Stimulated activated CD8-positive, alpha-beta memory T cell treated with anti-CD3 and anti-CD28 coated beads, Interleukin-15, amount 100 ng/mL, for 48 hours (primary cell): ENCODE data around the gene DENND1A.
"Not testable (repeated sequence)": the region's sequence is repeated elsewhere in the genome, so short reads cannot be mapped to it uniquely, and the experiment has no call there.

Experiments
- DNase-seq, 2 donors: peaks; one replicate each; pipeline ENCODE4 v3.0.0-alpha.2; 2020; ENCODE audit warnings: low read depth in 2 of 2

Gene DENND1A

DNA sequence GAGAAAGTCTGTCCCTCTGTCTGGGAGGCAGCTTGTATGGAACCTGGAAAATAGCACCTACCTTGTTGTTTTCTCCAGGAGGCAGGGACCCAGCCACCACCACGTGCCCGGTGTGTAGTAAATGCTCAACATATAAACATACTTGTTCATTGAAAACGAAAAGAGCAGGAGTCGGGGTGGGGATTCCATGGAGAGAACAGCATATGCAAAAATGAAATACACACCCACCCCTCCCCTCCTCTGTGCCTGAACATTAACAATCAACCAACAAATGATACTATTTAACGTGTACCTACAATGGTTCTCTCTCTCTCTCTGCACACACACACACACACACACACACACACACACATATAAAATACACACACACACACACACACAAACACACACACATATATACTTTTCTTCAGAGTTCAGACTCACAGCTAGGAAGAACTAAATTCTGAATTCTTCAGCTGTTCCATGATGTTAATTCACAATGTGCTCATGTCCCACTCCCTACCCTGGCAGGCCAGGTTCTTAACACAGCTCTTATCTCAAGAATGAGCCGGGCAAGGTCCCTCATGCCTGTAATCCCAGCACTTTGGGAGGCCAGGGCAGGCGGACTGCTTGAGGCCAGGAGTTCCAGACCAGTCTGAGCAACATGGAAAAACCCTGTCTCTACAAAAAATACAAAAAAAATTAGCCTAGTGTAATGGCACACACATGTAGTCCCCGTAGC lies 16.3 kb upstream of the DENND1A start:
- DNase-seq, result no peak

DNA sequence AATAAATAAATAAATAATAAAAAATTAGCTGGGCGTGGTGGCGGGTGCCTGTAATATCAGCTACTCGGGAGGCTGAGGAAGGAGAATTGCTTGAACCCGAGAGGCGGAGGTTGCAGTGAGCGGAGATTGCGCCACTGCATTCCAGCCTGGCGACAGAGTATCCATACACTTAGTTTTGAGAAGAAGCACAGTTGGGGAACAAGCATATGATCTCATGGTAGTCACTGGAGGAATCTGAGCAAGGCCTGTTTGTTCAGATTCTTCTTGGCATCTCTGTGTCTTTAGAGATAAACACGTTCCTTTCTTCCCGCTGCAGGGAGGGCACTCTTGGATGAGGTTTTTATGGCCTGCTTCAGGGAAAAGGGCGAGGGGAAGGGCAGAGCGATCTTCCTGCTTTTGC lies 15.6 kb upstream of the DENND1A start:
- DNase-seq, result no peak

DNA sequence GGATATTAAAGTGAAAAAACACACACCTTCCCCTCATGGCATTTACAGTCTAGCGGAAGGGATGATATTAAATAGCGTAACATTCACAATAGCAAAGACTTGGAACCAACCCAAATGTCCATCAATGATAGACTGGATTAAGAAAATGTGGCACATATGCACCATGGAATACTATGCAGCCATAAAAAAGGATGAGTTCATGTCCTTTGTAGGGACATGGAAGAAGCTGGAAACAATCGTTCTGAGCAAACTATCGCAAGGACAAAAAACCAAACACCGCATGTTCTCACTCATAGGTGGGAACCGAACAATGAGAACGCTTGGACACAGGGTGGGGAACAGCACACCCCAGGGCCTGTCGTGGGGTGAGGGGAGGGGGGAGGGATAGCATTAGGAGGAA lies 14.5 kb upstream of the DENND1A start:
- not testable (repeated sequence) for DNase-seq

DNA sequence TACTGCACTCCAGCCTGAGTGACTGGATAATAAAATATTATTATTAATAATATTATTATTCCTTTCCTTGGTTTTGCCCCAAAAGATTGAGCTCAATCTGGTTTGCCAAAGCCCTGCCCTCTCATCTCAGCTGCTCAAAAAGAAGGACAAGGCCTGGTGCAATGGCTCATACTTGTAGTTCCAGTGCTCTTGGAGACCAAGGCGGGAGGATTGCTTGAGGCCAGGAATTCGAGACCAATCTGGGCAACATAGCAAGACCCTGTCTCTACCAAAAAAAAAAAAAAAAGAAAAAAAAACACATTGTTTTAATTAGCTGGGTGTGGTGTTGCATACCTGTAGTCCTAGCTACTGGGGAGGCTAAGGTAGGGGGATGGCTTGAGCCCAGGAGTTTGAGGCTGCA lies 13.7 kb upstream of the DENND1A start:
- DNase-seq, result no peak

DNA sequence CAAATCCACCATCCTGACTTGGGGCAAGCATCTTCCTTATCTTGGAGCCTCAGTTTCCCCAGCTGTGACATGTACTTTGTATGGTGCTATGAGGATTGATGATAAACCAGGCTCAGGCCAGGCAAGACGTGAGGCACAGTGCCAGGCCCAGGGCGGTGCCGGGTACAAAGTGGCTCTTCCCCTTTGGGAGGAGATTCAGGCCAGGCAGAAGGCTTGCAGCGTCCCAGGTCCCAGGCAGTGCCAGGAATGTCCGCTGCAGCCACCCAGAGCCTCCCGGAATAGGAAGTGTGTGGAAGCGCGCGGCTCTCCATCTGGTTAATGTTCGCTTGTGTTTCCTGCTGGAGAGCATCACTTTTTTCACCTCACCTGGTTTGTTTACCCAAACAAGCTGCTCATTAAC lies 12.6 kb upstream of the DENND1A start:
- no peak for DNase-seq

DNA sequence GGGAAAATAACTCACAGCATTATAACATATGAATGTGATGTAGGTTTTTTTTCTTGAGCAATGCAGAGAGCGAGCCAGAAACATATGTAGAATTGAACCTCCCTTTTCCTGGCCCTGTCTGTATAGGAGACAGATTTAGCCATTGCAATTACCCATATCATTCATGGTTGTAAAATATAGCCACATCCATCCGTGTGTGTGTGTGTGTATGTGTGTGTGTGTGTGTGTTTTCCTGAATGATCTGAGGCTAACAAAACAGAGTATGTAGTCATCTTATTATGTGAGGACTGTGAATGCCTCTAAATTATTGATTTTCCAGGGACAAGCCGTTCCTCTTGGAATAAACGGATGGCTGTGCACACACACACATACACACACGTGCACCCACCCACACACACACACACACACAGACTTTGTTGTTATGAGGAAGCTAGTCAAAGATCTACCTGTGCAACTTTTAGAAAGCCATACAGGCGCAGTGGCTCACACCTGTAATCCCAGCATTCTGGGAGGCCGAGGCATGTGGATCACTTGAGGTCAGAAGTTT lies 11.7 kb upstream of the DENND1A start:
- no peak for DNase-seq

DNA sequence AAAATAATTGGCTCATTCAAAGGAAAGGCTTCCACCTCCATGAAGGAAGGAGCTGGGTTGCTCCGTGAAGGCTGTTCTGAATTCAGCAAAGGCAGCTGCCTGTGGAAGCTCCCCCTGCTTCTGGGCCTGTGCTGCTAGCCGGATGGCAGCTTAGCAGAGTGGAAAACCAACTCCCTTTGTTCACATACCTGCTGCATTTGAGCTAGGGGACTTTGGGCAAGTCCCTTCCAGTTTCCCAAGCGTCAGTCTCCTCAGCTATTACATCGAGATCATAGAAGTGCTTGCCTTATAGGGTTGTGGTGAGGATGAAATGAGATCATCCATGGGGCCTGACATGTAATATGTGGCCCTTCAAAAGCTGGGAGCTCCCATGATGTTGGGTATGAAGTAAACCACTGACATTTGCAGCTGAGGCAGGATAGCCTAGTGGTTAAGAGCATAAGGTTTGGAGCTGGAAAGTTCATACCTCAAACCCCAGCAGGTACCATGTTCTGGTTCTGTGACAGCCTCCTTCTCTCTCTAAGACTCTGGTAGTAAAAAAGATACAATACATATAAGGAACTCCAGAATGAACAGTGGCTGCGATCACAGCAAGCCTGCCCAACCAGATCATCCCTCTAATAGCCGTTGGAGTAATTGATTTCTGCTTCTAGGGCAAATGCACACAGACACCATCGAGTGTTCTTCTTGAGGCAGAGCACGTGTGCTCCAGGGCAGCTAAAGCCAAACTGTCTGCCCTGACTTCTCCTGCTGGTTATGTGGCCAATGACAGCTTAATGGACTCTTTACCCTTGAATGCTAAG lies 11.0 kb upstream of the DENND1A start:
- DNase-seq, result no peak

DNA sequence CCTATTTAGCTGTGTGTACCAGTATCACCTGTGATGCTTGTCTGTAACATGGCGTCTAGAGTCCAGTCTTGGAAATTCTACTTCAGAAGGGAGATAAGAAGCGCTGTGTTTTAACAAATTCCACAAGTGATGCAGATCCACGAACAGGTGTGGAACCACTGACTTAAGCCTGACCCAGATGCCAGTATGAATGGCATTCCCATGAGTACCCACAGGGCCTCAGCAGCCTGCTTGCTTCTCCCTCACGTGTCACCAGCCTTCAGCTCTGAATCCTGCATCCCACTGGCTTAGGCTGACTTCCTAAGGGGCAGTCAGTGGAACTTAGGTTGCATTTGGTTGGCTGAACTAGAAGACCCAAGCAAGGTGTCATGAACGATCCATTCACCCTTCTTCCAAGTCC lies 8.5 kb upstream of the DENND1A start:
- DNase-seq, result no peak

DNA sequence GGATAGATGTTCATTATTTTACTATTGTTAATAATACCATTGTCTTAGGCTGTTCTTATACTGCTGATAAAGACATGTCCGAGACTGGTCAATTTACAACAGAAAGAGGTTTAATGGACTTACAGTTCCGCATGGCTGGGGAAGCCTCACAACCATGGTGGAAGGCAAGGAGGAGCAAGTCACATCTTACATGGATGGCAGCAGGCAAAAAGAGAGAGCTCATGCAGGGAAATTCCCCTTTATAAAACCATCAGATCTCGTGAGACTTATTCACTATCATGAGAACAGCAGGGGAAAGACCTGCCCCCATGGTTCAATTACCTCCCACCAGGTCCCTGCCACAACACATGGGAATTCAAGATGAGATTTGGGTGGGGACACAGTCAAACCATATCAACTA lies 6.6 kb upstream of the DENND1A start:
- DNase-seq, result not testable (repeated sequence)

DNA sequence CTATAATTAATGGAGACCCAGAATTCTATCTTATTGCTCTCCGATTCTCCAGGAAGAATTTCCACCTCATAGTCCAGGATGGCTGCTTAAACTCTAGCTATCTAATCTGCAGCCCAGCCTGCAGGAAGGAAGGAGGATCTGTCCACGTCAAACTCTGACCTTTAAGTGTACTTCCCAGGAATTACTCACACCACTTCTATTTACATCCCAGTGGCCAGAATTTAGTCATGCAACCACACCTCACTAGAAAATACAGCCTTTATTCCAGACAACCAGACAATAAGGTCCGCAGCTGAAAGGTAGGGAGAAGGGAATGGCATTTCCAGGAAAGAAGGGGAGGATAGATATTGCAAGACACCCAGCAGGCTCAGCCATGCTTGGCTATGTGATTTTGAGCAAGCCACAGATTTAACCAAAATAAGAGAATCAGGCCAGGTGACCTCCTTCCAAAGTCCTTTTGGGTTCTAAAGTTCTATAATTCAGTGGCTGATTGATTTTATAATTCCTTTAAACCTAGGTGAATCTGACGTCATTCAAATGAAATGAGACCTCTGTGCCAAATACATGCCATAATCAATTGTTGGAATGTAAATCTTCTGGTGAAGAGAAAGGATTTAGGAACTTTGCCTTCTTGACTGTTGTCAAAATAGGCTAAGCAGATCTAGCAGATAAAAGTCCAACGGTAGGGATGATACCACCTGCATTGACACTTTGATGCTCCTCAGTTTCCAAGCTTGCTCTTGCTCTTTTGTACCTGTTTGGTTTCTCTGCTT lies 3.7 kb upstream of the DENND1A start:
- no peak for DNase-seq

DNA sequence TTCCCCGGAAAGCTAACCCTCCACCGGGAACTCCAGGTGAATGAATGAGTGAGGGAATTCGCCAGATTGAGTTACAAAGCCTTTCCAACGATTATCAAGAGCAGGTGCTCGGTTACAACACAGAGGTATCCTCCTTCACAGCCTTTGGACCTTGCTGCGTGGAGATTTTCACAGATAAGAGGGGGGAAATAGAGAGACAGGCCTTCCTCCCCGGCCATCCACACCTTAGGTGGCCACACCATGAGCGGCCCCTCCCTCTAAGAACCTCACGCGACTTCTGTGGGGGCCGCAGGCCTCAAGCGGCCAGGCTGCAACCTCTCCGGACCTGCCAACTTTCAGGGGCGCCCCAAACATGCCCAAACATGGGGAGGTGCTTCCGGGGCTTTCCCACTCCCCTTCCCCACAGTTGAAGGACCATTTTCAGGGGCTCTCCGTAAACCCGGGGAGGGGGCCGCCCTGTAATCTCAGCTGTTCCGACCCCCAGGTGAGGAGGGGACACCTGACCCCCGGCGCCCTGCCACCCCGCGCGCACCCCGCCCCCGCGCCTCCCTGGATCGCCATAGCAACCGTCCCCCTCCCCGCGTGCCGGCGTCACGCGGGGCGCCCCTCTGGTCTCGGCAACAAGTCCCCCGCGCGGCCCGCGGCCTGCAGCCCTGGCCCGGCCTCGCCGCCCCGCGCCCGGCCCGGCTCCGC lies 603 bp downstream of the DENND1A start:
- DNase-seq, result no peak

DNA sequence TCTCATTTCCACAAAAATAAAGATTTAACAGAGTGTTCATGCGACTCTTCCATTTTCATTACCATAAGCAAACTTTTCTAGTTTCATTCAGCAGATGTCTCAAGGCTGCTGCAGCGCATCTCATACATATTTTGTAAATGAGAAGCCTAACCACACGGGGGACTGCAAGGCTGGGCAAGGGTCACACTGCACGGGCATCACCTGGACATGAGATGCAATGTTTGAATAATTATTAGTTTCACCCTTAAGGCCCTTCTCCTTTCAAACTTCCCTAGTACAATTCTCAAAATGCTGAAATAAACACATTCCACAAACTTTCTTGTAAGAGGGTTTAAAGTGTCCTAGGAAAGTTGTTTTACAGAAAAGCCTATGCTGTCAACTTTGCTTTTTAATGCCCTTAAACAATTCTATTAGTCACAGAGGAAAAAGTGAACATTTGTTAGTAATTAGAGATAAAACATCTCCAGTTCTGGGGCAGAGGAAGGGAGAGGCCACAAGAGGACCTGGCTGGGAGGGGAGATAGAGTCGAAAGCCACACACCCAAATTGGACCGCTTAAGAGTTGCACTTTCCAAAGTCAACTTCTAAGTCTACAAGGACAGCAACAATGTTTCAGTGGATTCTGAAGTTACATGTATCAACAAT lies 1.3 kb downstream of the DENND1A start:
- DNase-seq, result no peak

DNA sequence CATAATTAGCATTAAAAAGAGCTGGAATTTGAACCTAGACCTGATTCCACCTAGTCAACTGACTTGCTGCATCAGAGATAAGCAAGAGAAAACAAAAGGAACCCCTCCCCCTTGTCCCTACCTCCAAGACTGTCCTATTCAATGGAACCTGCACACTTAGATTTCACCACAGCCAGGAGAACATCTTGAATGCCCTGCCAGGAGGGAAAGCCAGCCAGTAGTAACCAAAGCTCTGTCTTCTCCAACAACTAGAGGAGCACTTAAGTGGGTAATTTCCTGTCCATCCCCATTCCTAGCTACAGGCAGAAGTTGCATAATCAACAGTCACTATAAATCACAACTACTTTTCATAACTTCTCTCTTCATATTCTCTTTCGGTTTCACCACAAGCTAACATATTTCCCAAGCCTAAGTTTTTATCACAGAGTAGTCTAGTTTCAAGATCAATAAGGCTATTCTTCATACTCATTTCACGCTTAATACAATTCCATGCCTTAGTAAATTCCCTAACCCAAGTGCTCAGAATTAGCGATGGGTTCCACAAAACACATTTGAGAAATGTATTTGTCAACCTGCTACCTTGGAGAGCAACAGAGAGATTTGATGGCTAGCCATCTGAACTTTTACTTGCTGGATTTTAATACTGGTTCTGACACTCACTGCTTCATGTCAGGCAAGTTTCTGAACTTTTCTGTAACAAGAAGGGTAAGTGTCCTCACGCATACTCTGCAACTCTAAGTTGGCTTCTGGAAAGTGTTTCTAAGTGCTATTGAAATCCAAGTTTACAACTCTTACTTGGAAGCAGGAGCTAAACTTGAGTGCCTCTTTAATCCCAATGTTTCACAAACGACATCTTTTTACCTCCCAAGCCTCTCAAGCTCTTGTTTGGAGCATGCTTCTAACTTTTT lies 2.0 kb downstream of the DENND1A start:
- no peak for DNase-seq

DNA sequence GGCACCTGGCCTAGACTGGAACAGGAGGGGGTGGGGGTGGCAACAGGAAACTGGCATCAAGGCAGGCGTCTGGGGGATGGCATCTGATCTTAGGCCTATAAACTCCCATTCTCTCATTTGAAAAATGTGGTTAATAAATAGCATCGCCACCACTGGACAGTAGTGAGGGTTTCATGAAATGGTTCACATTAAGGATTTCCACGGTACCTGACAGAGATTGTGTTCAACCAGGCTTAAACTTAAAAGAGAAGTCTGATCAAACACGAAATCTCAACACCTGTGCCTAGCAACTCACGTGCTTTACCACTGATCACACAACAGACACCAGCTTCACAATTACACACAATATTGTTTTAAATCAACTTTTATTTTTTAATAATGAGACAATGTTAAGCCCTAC lies 3.0 kb downstream of the DENND1A start:
- DNase-seq, result no peak

DNA sequence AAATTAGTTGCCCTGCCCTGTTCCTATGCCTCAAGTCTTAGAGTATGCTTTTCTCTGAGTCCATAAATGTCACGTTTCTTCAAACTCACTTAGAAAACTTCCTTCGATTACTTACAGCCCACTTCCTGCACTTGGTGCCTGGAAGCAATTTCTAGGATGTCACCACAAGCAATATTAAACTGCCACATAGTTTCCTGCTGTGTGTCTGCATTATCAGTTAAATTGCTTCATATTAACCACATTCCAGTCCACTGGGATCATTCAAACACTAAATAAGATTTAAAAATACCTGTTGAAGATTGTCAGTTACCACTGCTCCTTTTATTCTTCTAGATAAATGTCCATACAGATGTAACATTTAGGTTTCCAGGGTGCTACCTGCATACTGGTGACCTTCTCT lies 4.1 kb downstream of the DENND1A start:
- no peak for DNase-seq

DNA sequence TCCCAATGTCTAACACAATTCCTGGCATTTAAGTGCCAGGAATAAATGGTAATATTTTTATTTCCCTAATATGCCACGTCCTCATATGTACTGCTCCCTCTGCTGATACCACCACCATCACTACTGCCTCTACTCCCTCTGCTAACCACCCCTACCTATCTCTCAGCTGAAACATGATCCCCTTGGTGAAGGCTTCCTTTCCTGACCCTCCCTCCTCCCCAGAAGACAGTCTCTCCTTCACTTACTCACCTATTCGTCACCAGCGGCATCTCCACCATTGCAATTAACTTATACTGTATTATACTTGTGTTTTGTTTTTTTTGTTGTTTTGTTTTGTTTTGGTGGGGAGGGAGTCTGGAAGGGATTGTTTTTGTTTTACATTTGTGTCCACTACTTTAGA lies 4.8 kb downstream of the DENND1A start:
- DNase-seq, result no peak

DNA sequence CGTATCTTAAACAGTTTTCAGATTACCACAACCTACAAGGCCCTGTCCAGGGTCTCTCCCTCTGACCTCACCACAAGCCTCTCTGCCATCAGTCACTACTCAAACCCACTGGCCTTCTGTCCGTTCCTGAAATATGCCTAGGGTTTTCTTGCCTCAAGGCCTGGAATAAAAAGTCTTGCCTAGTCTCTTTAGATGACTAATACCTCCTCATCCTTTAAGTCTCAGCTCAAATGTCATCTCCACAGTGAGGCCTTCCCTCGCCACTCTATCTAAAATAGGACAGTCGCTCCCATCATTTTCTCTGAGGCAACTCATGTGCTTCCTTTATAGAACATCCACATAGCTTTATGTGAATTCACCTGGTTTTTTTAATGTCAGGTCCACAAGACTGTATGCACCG lies 5.2 kb downstream of the DENND1A start:
- DNase-seq, result no peak

DNA sequence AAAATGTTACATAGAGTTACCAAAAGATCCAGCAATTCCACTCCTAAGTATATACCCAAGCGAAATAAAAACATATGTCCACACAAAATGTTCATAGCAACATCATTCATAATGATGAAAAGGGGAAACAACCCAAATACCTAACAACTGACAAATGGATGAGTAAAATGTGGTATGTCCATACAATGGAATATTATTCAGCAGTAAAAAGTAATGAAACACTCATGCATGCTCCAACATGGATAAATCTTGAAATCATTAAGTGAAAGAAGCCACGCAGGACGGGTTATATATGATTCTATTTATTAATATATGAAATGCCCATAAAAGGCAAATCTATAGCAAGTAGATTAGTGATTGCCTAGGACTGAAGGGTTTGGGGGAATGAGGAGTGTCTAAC lies 6.0 kb downstream of the DENND1A start:
- DNase-seq, result no peak

DNA sequence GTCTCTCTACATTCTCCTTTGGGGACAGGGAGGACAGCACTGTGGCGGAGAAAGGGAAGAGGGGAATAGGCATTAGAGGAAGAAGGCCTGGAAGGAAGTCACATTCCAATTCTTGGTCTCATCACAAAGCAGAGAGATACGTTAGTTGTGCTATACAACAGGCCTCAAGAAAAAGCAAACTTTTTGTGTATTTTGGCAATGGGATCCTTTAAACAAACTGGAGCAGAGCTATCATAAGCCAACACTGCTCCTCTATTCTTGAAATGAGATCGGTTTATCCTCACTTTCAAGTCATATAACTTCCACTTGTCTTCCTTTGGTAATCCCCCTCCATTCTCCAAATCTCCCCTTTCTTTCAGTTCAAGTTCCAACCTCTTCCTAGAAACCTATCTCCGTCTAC lies 6.5 kb downstream of the DENND1A start:
- no peak for DNase-seq

DNA sequence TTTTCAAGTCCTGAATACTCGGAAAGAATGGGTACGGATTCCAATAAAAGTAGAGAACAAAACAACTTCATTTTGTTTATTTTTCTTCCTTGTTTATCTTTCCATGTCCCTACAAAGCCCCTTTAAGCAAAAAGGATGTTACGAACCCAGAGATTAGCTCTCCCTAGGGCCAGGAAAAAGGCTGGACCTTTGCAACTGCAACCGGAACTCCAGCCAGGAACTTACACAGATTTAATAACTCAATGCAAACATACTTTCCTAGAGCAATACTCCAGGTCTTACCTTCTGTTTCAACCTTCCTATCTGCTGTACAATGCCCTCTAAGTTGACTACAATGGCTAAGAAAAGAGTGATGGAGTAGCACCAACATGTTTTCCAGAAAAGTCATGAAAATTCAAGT lies 7.0 kb downstream of the DENND1A start:
- DNase-seq, result no peak
